Measurements from ENCODE around the gene OPCML. TPM values are rescaled to one million over a fixed set of nuclear protein-coding genes. Genes with fewer than 3 reads are reported as not detected.

Gene OPCML
- total RNA-seq, 4 donors from 2014 or later, result 0.15 TPM; not detected in 3

DNA sequence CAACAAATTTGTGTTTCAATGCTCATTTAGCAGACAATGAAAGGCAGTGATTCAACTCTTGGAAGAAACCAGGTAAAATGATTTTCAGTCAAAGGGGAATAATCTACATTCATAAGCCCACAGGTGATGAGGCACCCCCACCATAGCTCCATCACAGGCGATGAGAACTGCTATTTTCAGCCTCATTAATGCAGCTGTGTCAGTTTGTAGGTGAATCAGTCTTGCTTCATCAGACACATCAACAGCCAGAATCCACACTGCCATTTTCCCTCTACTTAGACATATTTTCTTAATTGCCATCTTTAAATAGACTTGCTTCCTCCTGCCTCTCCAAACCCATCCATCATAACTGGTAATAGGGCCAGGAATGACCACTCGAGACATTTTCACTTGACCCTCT, 701.0 kb downstream of the OPCML start:
- Histone ChIP-seq H3K36me3 (no peaks in the 10 kb centered on the region), H3K9me3 (no peaks in the 10 kb centered on the region), H3K27ac (no peak overlapping the region), H3K27me3 (no peaks in the 10 kb centered on the region), H3K4me3 (no peak overlapping the region), H3K4me1 (no peaks in the 10 kb centered on the region)
- TF ChIP-seq, protein P1, sequence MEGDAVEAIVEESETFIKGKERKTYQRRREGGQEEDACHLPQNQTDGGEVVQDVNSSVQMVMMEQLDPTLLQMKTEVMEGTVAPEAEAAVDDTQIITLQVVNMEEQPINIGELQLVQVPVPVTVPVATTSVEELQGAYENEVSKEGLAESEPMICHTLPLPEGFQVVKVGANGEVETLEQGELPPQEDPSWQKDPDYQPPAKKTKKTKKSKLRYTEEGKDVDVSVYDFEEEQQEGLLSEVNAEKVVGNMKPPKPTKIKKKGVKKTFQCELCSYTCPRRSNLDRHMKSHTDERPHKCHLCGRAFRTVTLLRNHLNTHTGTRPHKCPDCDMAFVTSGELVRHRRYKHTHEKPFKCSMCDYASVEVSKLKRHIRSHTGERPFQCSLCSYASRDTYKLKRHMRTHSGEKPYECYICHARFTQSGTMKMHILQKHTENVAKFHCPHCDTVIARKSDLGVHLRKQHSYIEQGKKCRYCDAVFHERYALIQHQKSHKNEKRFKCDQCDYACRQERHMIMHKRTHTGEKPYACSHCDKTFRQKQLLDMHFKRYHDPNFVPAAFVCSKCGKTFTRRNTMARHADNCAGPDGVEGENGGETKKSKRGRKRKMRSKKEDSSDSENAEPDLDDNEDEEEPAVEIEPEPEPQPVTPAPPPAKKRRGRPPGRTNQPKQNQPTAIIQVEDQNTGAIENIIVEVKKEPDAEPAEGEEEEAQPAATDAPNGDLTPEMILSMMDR (IDR thresholded peaks at IDR 0.05), result no peak
- no peak for TF ChIP-seq POLR2AphosphoS5 (IDR thresholded peaks at IDR 0.05)
- no peak for TF ChIP-seq POLR2A (IDR thresholded peaks at IDR 0.05)
- no peak for TF ChIP-seq EP300 (IDR thresholded peaks at IDR 0.05)
- no peak for DNase-seq (ENCODE audit: low spot score in 2 of 2)
- 79% methylated on average over 2 of the region's 2 CpGs for WGBS

DNA sequence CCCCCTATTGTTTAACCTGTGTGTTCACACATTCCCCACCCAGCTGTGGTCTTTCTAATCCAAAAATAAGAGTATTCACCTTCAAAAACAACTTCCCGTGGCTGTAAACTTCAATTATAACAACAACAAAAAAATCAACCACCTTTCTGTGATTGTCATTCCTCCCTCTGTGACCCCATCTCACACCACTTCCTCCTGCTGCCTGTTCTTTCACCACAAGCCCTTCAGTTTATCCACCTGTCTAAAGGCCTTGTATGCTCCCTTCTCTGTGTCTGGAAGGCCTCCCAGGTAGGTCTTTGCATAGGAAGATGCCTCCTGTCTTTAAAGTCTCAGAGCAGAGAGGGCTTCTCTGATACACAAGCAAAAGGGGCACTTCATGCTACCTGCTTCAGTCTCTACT, 707.7 kb downstream of the OPCML start:
- WGBS, result 53% methylated on average over 1 of the region's 1 CpG
- Histone ChIP-seq H3K36me3 (no peaks in the 10 kb centered on the region), H3K27me3 (no peaks in the 10 kb centered on the region), H3K4me3 (no peak overlapping the region), H3K27ac (no peak overlapping the region), H3K9me3 (no peaks in the 10 kb centered on the region), H3K4me1 (no peaks in the 10 kb centered on the region)
- DNase-seq (ENCODE audit: low spot score in 2 of 2), result no peak
- TF ChIP-seq, protein P1 (IDR thresholded peaks at IDR 0.05), result no peak
- TF ChIP-seq POLR2A (IDR thresholded peaks at IDR 0.05) (no peak), EP300 (IDR thresholded peaks at IDR 0.05) (no peak), POLR2AphosphoS5 (IDR thresholded peaks at IDR 0.05) (no peak)

GRCh38 chr11:132822276-132822675, 710.0 kb downstream of the OPCML start:
- no peaks in the 10 kb centered on the region for H3K36me3 ChIP-seq
- H3K9me3 ChIP-seq, result no peaks in the 10 kb centered on the region
- H3K4me1 ChIP-seq, result no peaks in the 10 kb centered on the region
- 91% methylated on average over 5 of the region's 5 CpGs for WGBS
- DNase-seq (ENCODE audit: low spot score in 2 of 2), result no peak
- H3K27ac ChIP-seq, result no peak overlapping the region
- TF ChIP-seq, protein P1 (IDR thresholded peaks at IDR 0.05), result no peak
- TF ChIP-seq POLR2AphosphoS5 (IDR thresholded peaks at IDR 0.05) (no peak), POLR2A (IDR thresholded peaks at IDR 0.05) (no peak), EP300 (IDR thresholded peaks at IDR 0.05) (no peak)
- no peaks in the 10 kb centered on the region for H3K27me3 ChIP-seq
- no peak overlapping the region for H3K4me3 ChIP-seq

- Histone ChIP-seq H3K27ac (no peak overlapping the region), H3K4me1 (no peaks in the 10 kb centered on the region), H3K4me3 (no peak overlapping the region), H3K36me3 (no peaks in the 10 kb centered on the region), H3K9me3 (no peaks in the 10 kb centered on the region), H3K27me3 (no peaks in the 10 kb centered on the region)
- 70% methylated on average over 4 of the region's 4 CpGs for WGBS
- no peak for DNase-seq (ENCODE audit: low spot score in 2 of 2)
- TF ChIP-seq POLR2A (IDR thresholded peaks at IDR 0.05), result no peak
- TF ChIP-seq POLR2AphosphoS5 (IDR thresholded peaks at IDR 0.05), result no peak
- TF ChIP-seq, protein P1 (IDR thresholded peaks at IDR 0.05), result no peak
- TF ChIP-seq EP300 (IDR thresholded peaks at IDR 0.05), result no peak
These were observed 710.8 kb downstream of the OPCML start for GRCh38 chr11:132821499-132821898.

DNA sequence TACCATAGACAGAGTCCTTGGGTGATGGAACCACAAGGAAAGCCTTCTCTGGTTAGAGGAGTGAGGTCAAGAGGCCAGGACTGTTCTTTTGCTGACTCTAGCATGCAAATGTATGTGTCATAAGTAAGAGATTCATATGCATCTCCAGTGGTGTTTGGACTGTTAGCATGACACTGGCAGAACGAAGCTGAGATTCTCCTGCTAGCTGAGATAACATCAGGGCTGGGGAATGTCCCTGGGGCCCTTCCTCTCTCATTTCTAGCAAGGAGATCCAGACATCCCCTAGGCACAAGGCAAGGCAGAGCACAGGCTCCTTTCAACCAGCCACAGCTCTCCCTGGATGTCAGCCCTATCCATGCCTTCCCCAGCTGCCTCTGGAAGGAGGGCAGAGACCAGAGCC, 711.3 kb downstream of the OPCML start:
- TF ChIP-seq, protein P1 (IDR thresholded peaks at IDR 0.05), result no peak
- TF ChIP-seq EP300 (IDR thresholded peaks at IDR 0.05) (no peak), POLR2AphosphoS5 (IDR thresholded peaks at IDR 0.05) (no peak), POLR2A (IDR thresholded peaks at IDR 0.05) (no peak)
- 0% methylated on average over 1 of the region's 1 CpG for WGBS
- no peaks in the 10 kb centered on the region for H3K4me1 ChIP-seq

More for the DNA sequence above, 711.3 kb downstream of the OPCML start:
- DNase-seq (ENCODE audit: low spot score in 2 of 2), result no peak
- H3K4me3 ChIP-seq, result no peak overlapping the region
- H3K36me3 ChIP-seq, result no peaks in the 10 kb centered on the region
- H3K27ac ChIP-seq, result no peak overlapping the region
- no peaks in the 10 kb centered on the region for H3K27me3 ChIP-seq
- no peaks in the 10 kb centered on the region for H3K9me3 ChIP-seq

All from suprapubic skin (tissue), 4 donors.